H1 (cell line): ENCODE data around the gene GTSE1. TPM values are rescaled to one million over a fixed set of nuclear protein-coding genes. Genes with fewer than 3 reads are reported as not detected.

Experiments used
- GABPA ChIP-seq: IDR thresholded peaks from 2 replicates; pipeline ENCODE4 v1.6.1; 2011; ENCODE audit warnings: mild to moderate bottlenecking, low read length, moderate library complexity, borderline replicate concordance; ENCODE audit not compliant: insufficient read depth
- NRF1 ChIP-seq: IDR thresholded peaks from 2 replicates; pipeline ENCODE4 v1.6.1; 2011; ENCODE audit warnings: mild to moderate bottlenecking, low read depth, low read length, improper control_type of control experiment
- SP2 ChIP-seq: IDR thresholded peaks from 2 replicates; pipeline ENCODE4 v1.6.1; 2012; ENCODE audit warnings: mild to moderate bottlenecking, low read length, inconsistent platforms
- polyA plus RNA-seq, 7 experiments: library from polyadenylated mRNA; depleted of rRNA in 3 of 7; stranded (reverse) in 5 of 7; unstranded in 2 of 7; fragments of >200 nt in 5 of 7; fragments of 200-250 nt in 2 of 7; gene quantifications; 1 replicate in 5 of 7; 2 replicates in 1 of 7; 4 replicates in 1 of 7; pipeline versions ENCODE4 v1.2.1 to v1.2.3, GENCODE V29; 2011 to 2013; ENCODE audit warnings: missing spikeins in 2 of 7, mixed read lengths in 2 of 7
- total RNA-seq: library from RNA; stranded (reverse); fragmentation: NEBNext Ultra II Directional; extraction: Animal tissue kit (Norgen Biotek cat#: 25700); gene quantifications from 2 replicates; pipeline ENCODE4 v1.2.1, GENCODE V29; 2021

GTSE1 gene
- total and polyA plus RNA-seq, 2 of the 8 experiments (the other 6 are each of a cell fraction or from before 2014, with no cell fraction given), result 17.5 to 38.6 TPM

GRCh38 chr22:46328797-46329196, 32.1 kb downstream of the GTSE1 start (continued):
- no peak for TF ChIP-seq SP2
- TF ChIP-seq GABPA, result no peak
- TF ChIP-seq NRF1, result no peak
